Spleen (tissue), 11 donors: ENCODE data around the gene SMAD2. TPM values are rescaled to one million over a fixed set of nuclear protein-coding genes. Genes with fewer than 3 reads are reported as not detected.
"Not testable (repeated sequence)": the region's sequence is repeated elsewhere in the genome, so short reads cannot be mapped to it uniquely, and the experiment has no call there.

Experiments
- DNase-seq: peaks from one replicate; pipeline ENCODE4 v3.0.0-alpha.2; 2020
- H3K27ac ChIP-seq, 8 donors: fragments of 200-600 bp; sonication (generic) in 7 of 8; 1 replicate in 4 of 8; 2 replicates in 4 of 8; pipeline versions ENCODE4 v1.5.0 to v1.8.0; 2016 to 2021; ENCODE audit warnings: inconsistent platforms in 4 of 8, mild to moderate bottlenecking in 4 of 8, moderate library complexity in 1 of 8
- H3K27me3 ChIP-seq, 7 donors: fragments of 200-600 bp; sonication (generic) in 6 of 7; replicated peaks in 1 of 7; 1 replicate in 4 of 7; 2 replicates in 3 of 7; pipeline versions ENCODE4 v1.5.0 to v1.8.0; 2016 to 2021; ENCODE audit warnings: inconsistent platforms in 3 of 7, mild to moderate bottlenecking in 1 of 7
- H3K36me3 ChIP-seq, 6 donors: fragments of 200-600 bp; sonication (generic) in 5 of 6; 1 replicate in 4 of 6; 2 replicates in 2 of 6; pipeline versions ENCODE4 v1.5.0 to v1.8.0; 2016 to 2021; ENCODE audit warnings: inconsistent platforms in 2 of 6
- H3K4me1 ChIP-seq, 6 donors: fragments of 200-600 bp; sonication (generic) in 5 of 6; 1 replicate in 3 of 6; 2 replicates in 3 of 6; pipeline versions ENCODE4 v1.5.0 to v1.8.0; 2016 to 2021; ENCODE audit warnings: inconsistent platforms in 3 of 6
- H3K4me3 ChIP-seq, 8 donors: fragments of 200-600 bp; sonication (generic) in 7 of 8; 1 replicate in 4 of 8; 2 replicates in 4 of 8; pipeline versions ENCODE4 v1.5.0 to v1.8.0; 2016 to 2021; ENCODE audit warnings: inconsistent platforms in 4 of 8, mild to moderate bottlenecking in 4 of 8, moderate library complexity in 2 of 8
- H3K9me3 ChIP-seq, 8 donors: fragments of 200-600 bp; sonication (generic) in 7 of 8; 1 replicate in 4 of 8; 2 replicates in 4 of 8; pipeline versions ENCODE4 v1.5.0 to v1.8.0; 2016 to 2021; ENCODE audit warnings: inconsistent platforms in 4 of 8
- CTCF ChIP-seq, 11 experiments: fragments of 200-600 bp in 7 of 11; fragments of 450-650 bp in 4 of 11; sonication (generic) in 4 of 11; IDR thresholded peaks in 8 of 11; conservative IDR thresholded peaks in 3 of 11; 1 replicate in 7 of 11; 2 replicates in 4 of 11; pipeline versions ENCODE4 v1.4.0 to v1.8.0; 2016 to 2021; ENCODE audit warnings: antibody characterized with exemption in 11 of 11, inconsistent platforms in 4 of 11, mild to moderate bottlenecking in 1 of 11
- POLR2A ChIP-seq, 3 donors: fragments of 450-650 bp; IDR thresholded peaks; one replicate each; pipeline ENCODE4 v1.5.1; 2017; ENCODE audit warnings: antibody characterized with exemption in 3 of 3, mild to moderate bottlenecking in 1 of 3
- POLR2AphosphoS5 ChIP-seq, 3 donors: sonication (generic); formaldehyde crosslinking; IDR thresholded peaks; one replicate each; pipeline ENCODE4 v1.5.1; 2017; ENCODE audit warnings: antibody characterized with exemption in 3 of 3
- WGBS, 5 donors: extraction: QIAGEN DNeasy Blood & Tissue Kit in 3 of 5; methylation state at CpG; one replicate each; pipeline versions ENCODE4 v1.1.5 to v1.1.7; 2013 to 2018; 5-methylcytosine and 5-hydroxymethylcytosine counted together
- intact Hi-C: fragments of 100-400 bp; cut with DNase I; formaldehyde crosslinking; loops from one replicate; pipeline ENCODE4 v1.15.0; 2023; ENCODE audit warnings: low total_unique reads
- polyA plus RNA-seq, 3 donors: library from polyadenylated mRNA; stranded (reverse); fragments of 200-250 nt; gene quantifications; one replicate each; pipeline ENCODE4 v1.2.1, GENCODE V29; 2013
- total RNA-seq, 7 donors: library from RNA; depleted of rRNA in 3 of 7; stranded (reverse); fragments of >200 nt in 3 of 7; fragmentation: NEBNext Ultra II Directional in 4 of 7; extraction: Animal tissue kit (Norgen Biotek cat#: 25700) in 4 of 7; gene quantifications; one replicate each; pipeline versions ENCODE4 v1.1.0 to v1.2.1, GENCODE V29; 2016 to 2021
- donor health status: healthy with polysubstance abuse.
- donor health status: DM: no; HTN: no; CAD: no; lungs with moderate emphysema.
- donor health status: DM: no; HTN: no; CAD: no.
- donor health status: Bipolar disorder and iron deficiency.
- donor health status: healthy.
- donor health status: DM: no; HTN: no; CAD: no.
- donor health status: DM: yes; HTN: yes; CAD: no.

Gene SMAD2
- total and polyA plus RNA-seq, 10 donors = 13.2 to 162 (median 94.0) TPM

- Histone ChIP-seq H3K4me1 (no peaks in the 10 kb centered on the region), H3K27ac (no peak overlapping the region), H3K27me3 (no peaks in the 10 kb centered on the region), H3K36me3 (peaks cover 0 to 48% (median 4%) of the 10 kb centered on the region in 6 donors), H3K4me3 (no peak overlapping the region), H3K9me3 (peaks cover 0 to 10% (median 0%) of the 10 kb centered on the region in 8 donors)
- no peak for DNase-seq
- TF ChIP-seq POLR2AphosphoS5 (IDR thresholded peaks at IDR 0.05) = no peak
- no peak for TF ChIP-seq POLR2A (IDR thresholded peaks at IDR 0.05)
- no peak for TF ChIP-seq CTCF (IDR thresholded peaks at IDR 0.05 in 8 of 11, conservative IDR thresholded peaks at IDR 0.05 in 3 of 11)
- intact Hi-C loops = no loop called here
- 87 to 93% (median 91%) methylated on average over 1 of the region's 1 CpG for WGBS, 5 donors
Observed at GRCh38 chr18:47831351-47831750, 99.1 kb downstream of the SMAD2 start.

DNA sequence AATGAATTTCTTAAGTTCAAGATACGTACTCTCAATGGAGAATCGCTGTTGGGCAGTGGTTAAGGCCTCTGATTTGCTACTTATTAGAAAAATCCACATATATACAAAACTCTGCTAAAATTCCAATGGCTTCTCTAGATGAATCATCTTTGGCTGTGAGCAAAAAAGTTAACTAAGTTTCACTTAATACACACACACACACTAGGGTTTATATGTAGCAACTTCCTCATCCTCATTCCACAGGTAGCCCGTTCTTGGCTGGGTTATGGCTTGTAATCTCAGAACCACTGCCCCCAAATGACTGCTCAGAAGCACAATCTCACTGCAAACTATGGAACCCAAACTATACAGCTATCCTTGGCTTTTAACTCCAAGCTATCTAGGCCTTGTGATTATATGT is 99.7 kb downstream of the SMAD2 start:
- TF ChIP-seq POLR2AphosphoS5 (IDR thresholded peaks at IDR 0.05) = no peak
- no peak for TF ChIP-seq CTCF (IDR thresholded peaks at IDR 0.05 in 8 of 11, conservative IDR thresholded peaks at IDR 0.05 in 3 of 11)
- no peak for TF ChIP-seq POLR2A (IDR thresholded peaks at IDR 0.05)
- Histone ChIP-seq H3K9me3 (peaks cover 0 to 10% (median 0%) of the 10 kb centered on the region in 8 donors), H3K36me3 (peaks cover 0 to 50% (median 4%) of the 10 kb centered on the region in 6 donors), H3K27ac (no peak overlapping the region), H3K27me3 (no peaks in the 10 kb centered on the region), H3K4me3 (no peak overlapping the region), H3K4me1 (no peaks in the 10 kb centered on the region)
- DNase-seq = no peak
- WGBS, 5 donors = 81 to 93% (median 87%) methylated on average over 3 of the region's 3 CpGs
- intact Hi-C loops = no loop called here

GRCh38 chr18:47829831-47830230 is 100.6 kb downstream of the SMAD2 start:
- intact Hi-C loops = no loop called here
- DNase-seq = no peak
- Histone ChIP-seq H3K36me3 (peaks cover 0 to 59% (median 3%) of the 10 kb centered on the region in 6 donors), H3K4me3 (no peak overlapping the region), H3K9me3 (peaks cover 0 to 10% (median 0%) of the 10 kb centered on the region in 8 donors), H3K4me1 (no peaks in the 10 kb centered on the region), H3K27me3 (no peaks in the 10 kb centered on the region), H3K27ac (no peak overlapping the region)
- WGBS, 5 donors = 85 to 96% (median 87%) methylated on average over 3 of the region's 3 CpGs
- TF ChIP-seq POLR2AphosphoS5 (IDR thresholded peaks at IDR 0.05) = no peak
- no peak for TF ChIP-seq CTCF (IDR thresholded peaks at IDR 0.05 in 8 of 11, conservative IDR thresholded peaks at IDR 0.05 in 3 of 11)
- TF ChIP-seq POLR2A (IDR thresholded peaks at IDR 0.05) = no peak

- H3K27ac ChIP-seq, DNase-seq, H3K9me3 ChIP-seq, intact Hi-C loops, H3K4me3 ChIP-seq, H3K27me3 ChIP-seq, H3K4me1 ChIP-seq: not testable (repeated sequence)
- peaks cover 0 to 46% (median 0%) of the 10 kb centered on the region in 6 donors for H3K36me3 ChIP-seq
- 97 to 100% (median 98%) methylated on average over 18 to 34 of the region's 34 CpGs for WGBS, 5 donors
Observed at GRCh38 chr18:47828031-47828430, 102.4 kb downstream of the SMAD2 start.
